HepG2 (cell line): ENCODE results near the gene TAGLN. TPM values are rescaled to one million over a fixed set of nuclear protein-coding genes. Genes with fewer than 3 reads are reported as not detected.

Experiments used
- ATM ChIP-seq: fragments of 450-650 bp; IDR thresholded peaks from 2 replicates; pipeline ENCODE4 v1.7.1; 2017; ENCODE audit warnings: mild to moderate bottlenecking, borderline replicate concordance
- ETV5 ChIP-seq: IDR thresholded peaks from 2 replicates; pipeline ENCODE4 v1.6.1; 2018; ENCODE audit warnings: missing biosample characterization, missing genetic modification reagents, inconsistent platforms, borderline replicate concordance
- GTF2F1 ChIP-seq: fragments of 150-350 bp; IDR thresholded peaks from 2 replicates; pipeline ENCODE4 v1.6.1; 2014; ENCODE audit warnings: low read length
- NBN ChIP-seq: fragments of 450-650 bp; conservative IDR thresholded peaks from 2 replicates; pipeline ENCODE4 v1.6.1; 2017
- PRDM15 ChIP-seq: sonication (generic); formaldehyde crosslinking; IDR thresholded peaks from 2 replicates; pipeline ENCODE4 v1.4.0; 2020; ENCODE audit warnings: missing genetic modification reagents
- RBM22 ChIP-seq: fragments of 200-400 bp; formaldehyde crosslinking; optimal IDR thresholded peaks from 2 replicates; pipeline ENCODE3; 2017; ENCODE audit warnings: mild to moderate bottlenecking, low read length, moderate library complexity
- SMARCE1 ChIP-seq: fragments of 450-650 bp; IDR thresholded peaks from 2 replicates; pipeline ENCODE4 v1.6.1; 2017; ENCODE audit warnings: borderline replicate concordance
- ZFP41 ChIP-seq: sonication (generic); formaldehyde crosslinking; IDR thresholded peaks from 2 replicates; pipeline ENCODE4 v1.4.0; 2020; ENCODE audit warnings: mild to moderate bottlenecking, missing genetic modification reagents, borderline replicate concordance
- ZFYVE20 ChIP-seq: sonication (generic); formaldehyde crosslinking; IDR thresholded peaks from 2 replicates; pipeline ENCODE4 v1.8.0; 2023; ENCODE audit warnings: low read depth, mild to moderate bottlenecking, moderate library complexity, missing genetic modification reagents, borderline replicate concordance
- ZNF143 ChIP-seq: sonication (generic); formaldehyde crosslinking; IDR thresholded peaks from 2 replicates; pipeline ENCODE4 v1.4.0; 2020; ENCODE audit warnings: missing genetic modification reagents
- ZNF564 ChIP-seq: sonication (generic); formaldehyde crosslinking; IDR thresholded peaks from 2 replicates; pipeline ENCODE4 v1.8.1; 2023; ENCODE audit warnings: mild to moderate bottlenecking, missing genetic modification reagents
- ZNF614 ChIP-seq: IDR thresholded peaks from 2 replicates; pipeline ENCODE4 v1.6.1; 2018; ENCODE audit warnings: missing biosample characterization, missing genetic modification reagents, inconsistent platforms, borderline replicate concordance
- ZNF639 ChIP-seq: conservative IDR thresholded peaks from 2 replicates; pipeline ENCODE4 v1.6.1; 2018; ENCODE audit warnings: missing genetic modification reagents
- ZNF678 ChIP-seq: sonication (generic); formaldehyde crosslinking; IDR thresholded peaks from 2 replicates; pipeline ENCODE4 v1.4.0; 2020; ENCODE audit warnings: mild to moderate bottlenecking, missing genetic modification reagents
- polyA plus RNA-seq, 8 experiments: library from polyadenylated mRNA; depleted of rRNA in 3 of 8; stranded (reverse) in 7 of 8; unstranded in 1 of 8; fragments of >200 nt; fragmentation: Illumina TruSeq in 4 of 8; extraction: Trizol in 4 of 8; gene quantifications; 2 replicates each; pipeline versions ENCODE4 v1.2.1 to v1.2.3, GENCODE V29; 2011 to 2016; ENCODE audit warnings: low read depth in 4 of 8, missing spikeins in 1 of 8, mixed read lengths in 1 of 8; ENCODE audit not compliant: insufficient read depth in 1 of 8
- total RNA-seq, 5 experiments: library from RNA; depleted of rRNA; stranded (reverse); fragments of >200 nt; fragmentation: Illumina TruSeq; extraction: Trizol; gene quantifications; 2 replicates each; pipeline ENCODE4 v1.2.3, GENCODE V29; 2016; ENCODE audit warnings: low read depth in 1 of 5
- TF ChIP-seq, protein P1 (sequence below): sonication (generic); formaldehyde crosslinking; IDR thresholded peaks from 2 replicates; pipeline ENCODE4 v1.9.0; 2022; ENCODE audit warnings: low read depth, missing genetic modification reagents
- TF ChIP-seq, protein P2 (sequence below): sonication (generic); formaldehyde crosslinking; IDR thresholded peaks from 2 replicates; pipeline ENCODE4 v1.4.0; 2020; ENCODE audit warnings: mild to moderate bottlenecking, low read depth, missing genetic modification reagents
- TF ChIP-seq, protein P3 (sequence below): sonication (generic); formaldehyde crosslinking; IDR thresholded peaks from 2 replicates; pipeline ENCODE4 v1.5.1; 2020; ENCODE audit warnings: mild to moderate bottlenecking, missing genetic modification reagents
- TF ChIP-seq, protein P4 (sequence below): IDR thresholded peaks from 2 replicates; pipeline ENCODE4 v1.6.1; 2016; ENCODE audit warnings: low read depth, borderline replicate concordance

The TAGLN gene
- total and polyA plus RNA-seq, 2 of the 13 experiments (the other 11 are each of a cell fraction or from before 2014, with no cell fraction given), result 12.6 to 75.4 TPM

- TF ChIP-seq PRDM15 (CRISPR knock-in tag), result 0 out of 2 replicates have a peak, but pooled peaks have one; percentile 47
- TF ChIP-seq, protein P1, sequence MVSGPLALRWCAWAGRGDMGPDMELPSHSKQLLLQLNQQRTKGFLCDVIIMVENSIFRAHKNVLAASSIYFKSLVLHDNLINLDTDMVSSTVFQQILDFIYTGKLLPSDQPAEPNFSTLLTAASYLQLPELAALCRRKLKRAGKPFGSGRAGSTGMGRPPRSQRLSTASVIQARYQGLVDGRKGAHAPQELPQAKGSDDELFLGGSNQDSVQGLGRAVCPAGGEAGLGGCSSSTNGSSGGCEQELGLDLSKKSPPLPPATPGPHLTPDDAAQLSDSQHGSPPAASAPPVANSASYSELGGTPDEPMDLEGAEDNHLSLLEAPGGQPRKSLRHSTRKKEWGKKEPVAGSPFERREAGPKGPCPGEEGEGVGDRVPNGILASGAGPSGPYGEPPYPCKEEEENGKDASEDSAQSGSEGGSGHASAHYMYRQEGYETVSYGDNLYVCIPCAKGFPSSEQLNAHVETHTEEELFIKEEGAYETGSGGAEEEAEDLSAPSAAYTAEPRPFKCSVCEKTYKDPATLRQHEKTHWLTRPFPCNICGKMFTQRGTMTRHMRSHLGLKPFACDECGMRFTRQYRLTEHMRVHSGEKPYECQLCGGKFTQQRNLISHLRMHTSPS (CRISPR knock-in tag), result no peak
- TF ChIP-seq, protein P2, sequence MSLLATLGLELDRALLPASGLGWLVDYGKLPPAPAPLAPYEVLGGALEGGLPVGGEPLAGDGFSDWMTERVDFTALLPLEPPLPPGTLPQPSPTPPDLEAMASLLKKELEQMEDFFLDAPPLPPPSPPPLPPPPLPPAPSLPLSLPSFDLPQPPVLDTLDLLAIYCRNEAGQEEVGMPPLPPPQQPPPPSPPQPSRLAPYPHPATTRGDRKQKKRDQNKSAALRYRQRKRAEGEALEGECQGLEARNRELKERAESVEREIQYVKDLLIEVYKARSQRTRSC (CRISPR knock-in tag), result no peak
- TF ChIP-seq NBN, result no peak
- TF ChIP-seq ZNF143 (CRISPR knock-in tag), result no peak; the same call in 1 of the 2 replicates
- TF ChIP-seq, protein P3, sequence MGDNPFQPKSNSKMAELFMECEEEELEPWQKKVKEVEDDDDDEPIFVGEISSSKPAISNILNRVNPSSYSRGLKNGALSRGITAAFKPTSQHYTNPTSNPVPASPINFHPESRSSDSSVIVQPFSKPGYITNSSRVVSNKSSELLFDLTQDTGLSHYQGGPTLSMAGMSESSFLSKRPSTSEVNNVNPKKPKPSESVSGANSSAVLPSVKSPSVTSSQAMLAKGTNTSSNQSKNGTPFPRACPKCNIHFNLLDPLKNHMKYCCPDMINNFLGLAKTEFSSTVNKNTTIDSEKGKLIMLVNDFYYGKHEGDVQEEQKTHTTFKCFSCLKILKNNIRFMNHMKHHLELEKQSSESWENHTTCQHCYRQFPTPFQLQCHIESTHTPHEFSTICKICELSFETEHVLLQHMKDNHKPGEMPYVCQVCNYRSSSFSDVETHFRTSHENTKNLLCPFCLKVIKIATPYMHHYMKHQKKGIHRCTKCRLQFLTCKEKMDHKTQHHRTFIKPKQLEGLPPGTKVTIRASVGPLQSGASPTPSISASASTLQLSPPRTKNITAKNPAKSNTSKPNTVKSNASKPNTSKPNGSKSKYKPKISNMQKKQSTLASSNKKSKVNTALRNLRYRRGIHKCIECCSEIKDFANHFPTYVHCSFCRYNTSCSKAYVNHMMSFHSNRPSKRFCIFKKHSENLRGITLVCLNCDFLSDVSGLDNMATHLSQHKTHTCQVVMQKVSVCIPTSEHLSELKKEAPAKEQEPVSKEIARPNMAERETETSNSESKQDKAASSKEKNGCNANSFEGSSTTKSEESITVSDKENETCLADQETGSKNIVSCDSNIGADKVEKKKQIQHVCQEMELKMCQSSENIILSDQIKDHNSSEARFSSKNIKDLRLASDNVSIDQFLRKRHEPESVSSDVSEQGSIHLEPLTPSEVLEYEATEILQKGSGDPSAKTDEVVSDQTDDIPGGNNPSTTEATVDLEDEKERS (CRISPR knock-in tag), result no peak
- no peak for TF ChIP-seq ZFYVE20 (CRISPR knock-in tag)
- no peak for TF ChIP-seq ZNF678 (CRISPR knock-in tag)
- no peak for TF ChIP-seq SMARCE1
- no peak for TF ChIP-seq ZNF614 (CRISPR knock-in tag)
- no peak for TF ChIP-seq ATM
- no peak for TF ChIP-seq GTF2F1
- TF ChIP-seq ZFP41 (CRISPR knock-in tag), result no peak
- TF ChIP-seq, protein P4, sequence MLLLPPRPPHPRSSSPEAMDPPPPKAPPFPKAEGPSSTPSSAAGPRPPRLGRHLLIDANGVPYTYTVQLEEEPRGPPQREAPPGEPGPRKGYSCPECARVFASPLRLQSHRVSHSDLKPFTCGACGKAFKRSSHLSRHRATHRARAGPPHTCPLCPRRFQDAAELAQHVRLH, result no peak; the same call in 1 of the 2 replicates
- no peak; the same call in 1 of the 2 replicates for TF ChIP-seq ETV5
- TF ChIP-seq ZNF639 (CRISPR knock-in tag), result no peak
- no peak for TF ChIP-seq ZNF564 (CRISPR knock-in tag)
- no peak for TF ChIP-seq RBM22
Observed at GRCh38 chr11:117178210-117179034, 20.7 kb upstream of the TAGLN start, which contains the start of gene SIDT2 (continued).
